ENCODE measurements around the gene MLF2. TPM values are rescaled to one million over a fixed set of nuclear protein-coding genes. Genes with fewer than 3 reads are reported as not detected.

MLF2 gene
- total and polyA plus RNA-seq, 9 of the 15 experiments (the other 6 are each of a cell fraction or from before 2014, with no cell fraction given): 11.4 to 190 (median 139) TPM

DNA sequence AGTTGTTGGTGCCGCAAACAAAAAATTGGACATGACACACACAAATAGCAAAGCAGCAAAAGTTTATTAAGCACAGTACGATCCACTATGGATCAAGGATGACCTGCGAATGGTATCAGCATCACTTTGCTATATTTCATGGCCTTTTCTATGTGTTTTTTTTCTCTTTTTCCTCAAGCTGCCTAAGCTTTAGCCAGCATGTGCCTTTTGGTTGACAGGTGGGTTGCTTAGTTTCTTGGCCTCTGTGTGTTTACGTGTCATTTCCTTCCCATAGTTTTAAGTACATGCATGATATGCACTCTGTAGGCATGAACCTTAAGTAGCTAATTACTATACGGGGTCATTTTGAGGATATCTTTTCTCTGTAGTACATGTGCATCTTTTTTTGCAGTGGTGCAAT, 46.2 kb upstream of the MLF2 start:
- Histone ChIP-seq H2AFZ (ENCODE audit: low read depth, low read length) (no peak overlapping the region), H3K9me1 (ENCODE audit: control insufficient read depth, insufficient read depth, low read length) (no peaks in the 10 kb centered on the region), H3K4me2 (ENCODE audit: insufficient read depth, low read length) (no peak overlapping the region), H3K4me1 (replicated peaks in 1 of 2; ENCODE audit: control insufficient read depth in 2 of 2, insufficient read depth in 2 of 2, low read length in 2 of 2) (no peaks in the 10 kb centered on the region; a peak in 1 of 5 replicates), H3K9me3 (replicated peaks; ENCODE audit: control insufficient read depth, insufficient read depth, low read depth, low read length) (no peaks in the 10 kb centered on the region), H3K9ac (ENCODE audit: insufficient read depth in 1 of 2, low read depth in 2 of 2, low read length in 2 of 2) (no peak overlapping the region), H4K20me1 (replicated peaks; ENCODE audit: control insufficient read depth, insufficient read depth, low read length) (no peaks in the 10 kb centered on the region), H3K36me3 (ENCODE audit: control insufficient read depth, insufficient read depth, low read length) (no peaks in the 10 kb centered on the region), H3K79me2 (ENCODE audit: control insufficient read depth, insufficient read depth, low read length) (no peaks in the 10 kb centered on the region), H3K27ac (ENCODE audit: extremely low read depth, low read depth, low read length) (no peak overlapping the region), H3K27me3 (ENCODE audit: control insufficient read depth in 2 of 2, insufficient read depth in 2 of 2, low read length in 2 of 2) (no peaks in the 10 kb centered on the region), H3K4me3 (no peak overlapping the region)
- BruUV-seq (replicated peaks): no TSS peak
- DNase-seq (ENCODE audit: extremely low read depth in 1 of 4, low spot score in 3 of 4) (no peak), FAIRE-seq (no peak), ATAC-seq (no peak)
- POLR2A ChIA-PET: no interaction called here
- TF ChIP-seq TEAD4 (IDR thresholded peaks at IDR 0.05; ENCODE audit: low read length): no peak
- no peak for TF ChIP-seq TEAD4 (CRISPR knock-in tag; IDR thresholded peaks at IDR 0.05; ENCODE audit: borderline replicate concordance)
- TF ChIP-seq DNMT1 (IDR thresholded peaks at IDR 0.05): no peak
- no peak for TF ChIP-seq CXXC5 (CRISPR knock-in tag; IDR thresholded peaks at IDR 0.05)
- CTCF ChIA-PET (ENCODE audit: low intra/inter-chr PET ratio): no interaction called here
- in situ Hi-C loops (cut with MboI) (no loop called here), intact Hi-C loops (cut with micrococcal nuclease) (no loop called here)
- 49% methylated on average over 5 of the region's 5 CpGs for WGBS (ENCODE audit: insufficient coverage, low coverage, missing lambda C conversion rate)

DNA sequence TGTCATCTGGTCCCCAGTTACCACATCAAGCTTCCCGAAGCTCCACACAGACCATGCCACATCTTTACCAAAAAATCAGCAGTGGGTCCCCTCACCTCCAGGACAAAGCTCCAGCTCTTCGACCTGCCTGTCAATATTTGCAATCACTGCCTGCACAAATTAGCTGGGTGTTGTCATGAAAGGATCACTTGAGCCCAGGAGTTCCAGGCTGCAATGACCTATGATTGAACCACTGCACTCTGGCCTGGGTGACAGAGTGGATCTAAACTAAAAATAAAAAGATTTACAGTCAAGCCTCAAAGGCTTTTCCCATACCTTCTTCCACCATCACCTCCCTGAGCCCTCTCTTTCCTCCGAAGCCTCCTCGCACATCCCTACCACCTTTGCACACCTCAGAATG, 43.6 kb upstream of the MLF2 start:
- in situ Hi-C loops (cut with MboI) (no loop called here), intact Hi-C loops (cut with micrococcal nuclease) (no loop called here)
- ATAC-seq (no peak), DNase-seq (ENCODE audit: extremely low read depth in 1 of 4, low spot score in 3 of 4) (no peak), FAIRE-seq (no peak)
- Histone ChIP-seq H3K36me3 (ENCODE audit: control insufficient read depth, insufficient read depth, low read length) (no peaks in the 10 kb centered on the region), H3K4me3 (no peak overlapping the region), H3K9me3 (replicated peaks; ENCODE audit: control insufficient read depth, insufficient read depth, low read depth, low read length) (no peaks in the 10 kb centered on the region), H3K79me2 (ENCODE audit: control insufficient read depth, insufficient read depth, low read length) (no peaks in the 10 kb centered on the region), H3K4me1 (replicated peaks in 1 of 2; ENCODE audit: control insufficient read depth in 2 of 2, insufficient read depth in 2 of 2, low read length in 2 of 2) (peaks cover 0 to 7% of the 10 kb centered on the region in 2 experiments; a peak in 2 of 5 replicates), H3K27me3 (ENCODE audit: control insufficient read depth in 2 of 2, insufficient read depth in 2 of 2, low read length in 2 of 2) (no peaks in the 10 kb centered on the region), H3K9ac (ENCODE audit: insufficient read depth in 1 of 2, low read depth in 2 of 2, low read length in 2 of 2) (no peak overlapping the region), H3K27ac (ENCODE audit: extremely low read depth, low read depth, low read length) (no peak overlapping the region), H4K20me1 (replicated peaks; ENCODE audit: control insufficient read depth, insufficient read depth, low read length) (no peaks in the 10 kb centered on the region), H3K4me2 (ENCODE audit: insufficient read depth, low read length) (no peak overlapping the region), H3K9me1 (ENCODE audit: control insufficient read depth, insufficient read depth, low read length) (no peaks in the 10 kb centered on the region), H2AFZ (ENCODE audit: low read depth, low read length) (no peak overlapping the region)
- WGBS (ENCODE audit: insufficient coverage, low coverage, missing lambda C conversion rate): 36% methylated on average over 3 of the region's 4 CpGs
- no TSS peak for BruUV-seq (replicated peaks)
- ChIA-PET CTCF (ENCODE audit: low intra/inter-chr PET ratio) (no interaction called here), POLR2A (interaction anchor here (1.0 kb wide), 1 partner anchor 17 kb away, joined by 3 read pairs; no protein-coding TSS in a partner anchor)
- TF ChIP-seq BDP1 (IDR thresholded peaks at IDR 0.05; ENCODE audit: insufficient read depth, insufficient read length): no peak
- TF ChIP-seq, protein P1, sequence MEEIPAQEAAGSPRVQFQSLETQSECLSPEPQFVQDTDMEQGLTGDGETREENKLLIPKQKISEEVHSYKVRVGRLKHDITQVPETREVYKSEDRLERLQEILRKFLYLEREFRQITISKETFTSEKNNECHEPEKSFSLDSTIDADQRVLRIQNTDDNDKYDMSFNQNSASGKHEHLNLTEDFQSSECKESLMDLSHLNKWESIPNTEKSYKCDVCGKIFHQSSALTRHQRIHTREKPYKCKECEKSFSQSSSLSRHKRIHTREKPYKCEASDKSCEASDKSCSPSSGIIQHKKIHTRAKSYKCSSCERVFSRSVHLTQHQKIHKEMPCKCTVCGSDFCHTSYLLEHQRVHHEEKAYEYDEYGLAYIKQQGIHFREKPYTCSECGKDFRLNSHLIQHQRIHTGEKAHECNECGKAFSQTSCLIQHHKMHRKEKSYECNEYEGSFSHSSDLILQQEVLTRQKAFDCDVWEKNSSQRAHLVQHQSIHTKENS (CRISPR knock-in tag; IDR thresholded peaks at IDR 0.05): no peak
- TF ChIP-seq, protein P2, sequence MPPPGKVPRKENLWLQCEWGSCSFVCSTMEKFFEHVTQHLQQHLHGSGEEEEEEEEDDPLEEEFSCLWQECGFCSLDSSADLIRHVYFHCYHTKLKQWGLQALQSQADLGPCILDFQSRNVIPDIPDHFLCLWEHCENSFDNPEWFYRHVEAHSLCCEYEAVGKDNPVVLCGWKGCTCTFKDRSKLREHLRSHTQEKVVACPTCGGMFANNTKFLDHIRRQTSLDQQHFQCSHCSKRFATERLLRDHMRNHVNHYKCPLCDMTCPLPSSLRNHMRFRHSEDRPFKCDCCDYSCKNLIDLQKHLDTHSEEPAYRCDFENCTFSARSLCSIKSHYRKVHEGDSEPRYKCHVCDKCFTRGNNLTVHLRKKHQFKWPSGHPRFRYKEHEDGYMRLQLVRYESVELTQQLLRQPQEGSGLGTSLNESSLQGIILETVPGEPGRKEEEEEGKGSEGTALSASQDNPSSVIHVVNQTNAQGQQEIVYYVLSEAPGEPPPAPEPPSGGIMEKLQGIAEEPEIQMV (tag; conservative IDR thresholded peaks at IDR 0.05; ENCODE audit: low read depth): no peak
- no peak for TF ChIP-seq ZBTB1 (CRISPR knock-in tag; IDR thresholded peaks at IDR 0.05; ENCODE audit: borderline replicate concordance, low read depth)
- no peak for TF ChIP-seq ZNF146 (CRISPR knock-in tag; IDR thresholded peaks at IDR 0.05; ENCODE audit: unreplicated experiment)
- no peak for TF ChIP-seq TSHZ1 (CRISPR knock-in tag; IDR thresholded peaks at IDR 0.05)
- TF ChIP-seq PTTG1 (tag; IDR thresholded peaks at IDR 0.05; ENCODE audit: low read depth): no peak

Measured in K562 (cell line).